Central memory CD4-positive, alpha-beta T cell (primary cell): ENCODE data around the gene FER.
"Not testable (repeated sequence)": the region's sequence is repeated elsewhere in the genome, so short reads cannot be mapped to it uniquely, and the experiment has no call there.

Experiments used
- DNase-seq: peaks from one replicate; pipeline ENCODE4 v3.0.0; 2022

Gene FER

GRCh38 chr5:108899244-108899643, 151.5 kb downstream of the FER start:
- not testable (repeated sequence) for DNase-seq

- no peak for DNase-seq
Measured at GRCh38 chr5:108900668-108901067, 153.0 kb downstream of the FER start.

- DNase-seq = no peak
Measured at GRCh38 chr5:108905805-108906204, 158.1 kb downstream of the FER start.

- no peak for DNase-seq
Measured at GRCh38 chr5:108910627-108911026, 162.9 kb downstream of the FER start.

GRCh38 chr5:108911055-108911454, 163.4 kb downstream of the FER start:
- DNase-seq = no peak

GRCh38 chr5:108917596-108917995, 169.9 kb downstream of the FER start:
- DNase-seq = no peak

- DNase-seq = no peak
Measured at GRCh38 chr5:108919591-108920326, 172.1 kb downstream of the FER start.

- no peak for DNase-seq
Measured at GRCh38 chr5:108924457-108924961, 176.8 kb downstream of the FER start.

GRCh38 chr5:108925073-108925472, 177.4 kb downstream of the FER start:
- no peak for DNase-seq

- DNase-seq = no peak
Measured at GRCh38 chr5:108930107-108930506, 182.4 kb downstream of the FER start.

- DNase-seq = no peak
Measured at GRCh38 chr5:108935611-108936010, 187.9 kb downstream of the FER start.

GRCh38 chr5:108937221-108937620, 189.5 kb downstream of the FER start:
- no peak for DNase-seq

- DNase-seq = no peak
Measured at GRCh38 chr5:108940506-108940905, 192.8 kb downstream of the FER start.

- DNase-seq = no peak
Measured at GRCh38 chr5:108941746-108942145, 194.0 kb downstream of the FER start.

- no peak for DNase-seq
Measured at GRCh38 chr5:108942701-108943100, 195.0 kb downstream of the FER start.

GRCh38 chr5:108945094-108945493, 197.4 kb downstream of the FER start:
- DNase-seq = no peak

- DNase-seq = no peak
Measured at GRCh38 chr5:108946008-108946407, 198.3 kb downstream of the FER start.

- DNase-seq = no peak
Measured at GRCh38 chr5:108947164-108947563, 199.5 kb downstream of the FER start.

- no peak for DNase-seq
Measured at GRCh38 chr5:108950276-108950675, 202.6 kb downstream of the FER start.

- DNase-seq = no peak
Measured at GRCh38 chr5:108953940-108954339, 206.2 kb downstream of the FER start.

- DNase-seq = no peak
Measured at GRCh38 chr5:108957333-108957732, 209.6 kb downstream of the FER start.

GRCh38 chr5:108966910-108967309, 219.2 kb downstream of the FER start:
- DNase-seq = no peak

- no peak for DNase-seq
Measured at GRCh38 chr5:108974594-108974993, 226.9 kb downstream of the FER start.

GRCh38 chr5:108975697-108976096, 228.0 kb downstream of the FER start:
- DNase-seq = no peak
